ENCODE results near the gene FRS2.

- TF ChIP-seq POLR2A (IDR thresholded peaks at IDR 0.05) = no peak
- TF ChIP-seq CTCF (IDR thresholded peaks at IDR 0.05) = no peak
- no peak for TF ChIP-seq POLR2AphosphoS5 (IDR thresholded peaks at IDR 0.05)
These were observed 1.6 kb downstream of the FRS2 start for GRCh38 chr12:69471667-69472385.

All from prostate gland (tissue), 2 donors.